Gastrocnemius medialis (tissue), 4 donors: ENCODE measurements around the gene TIPARP. TPM values are rescaled to one million over a fixed set of nuclear protein-coding genes. Genes with fewer than 3 reads are reported as not detected.
A peak's percentile ranks its signal among the peaks of the same experiment; 100 is the strongest.

Experiments
- ATAC-seq, 2 donors: fragments of 150-250 bp; one replicate each; pipeline ENCODE4 v1.9.1; 2016
- DNase-seq, 2 donors: peaks; one replicate each; pipeline ENCODE4 v3.0.0-alpha.2; 2019
- H3K27ac ChIP-seq, 4 donors: fragments of 200-600 bp; sonication (generic); 1 replicate in 1 of 4; 2 replicates in 3 of 4; pipeline ENCODE4 v1.5.1; 2016 to 2018; ENCODE audit warnings: mild to moderate bottlenecking in 2 of 4, moderate library complexity in 1 of 4
- H3K27me3 ChIP-seq, 3 donors: fragments of 200-600 bp; sonication (generic) in 2 of 3; 1 replicate in 1 of 3; 2 replicates in 2 of 3; pipeline versions ENCODE4 v1.5.1 to v1.6.0; 2016 to 2019; ENCODE audit warnings: mild to moderate bottlenecking in 1 of 3, moderate library complexity in 1 of 3
- H3K36me3 ChIP-seq, 2 donors: fragments of 200-600 bp; sonication (generic) in 1 of 2; one replicate each; pipeline ENCODE4 v1.5.1; 2017 to 2018
- H3K4me1 ChIP-seq, 2 donors: fragments of 200-600 bp; sonication (generic) in 1 of 2; one replicate each; pipeline ENCODE4 v1.5.1; 2016 to 2017; ENCODE audit warnings: mild to moderate bottlenecking in 2 of 2
- H3K4me3 ChIP-seq, 4 donors: fragments of 200-600 bp; sonication (generic) in 3 of 4; 1 replicate in 1 of 4; 2 replicates in 3 of 4; pipeline ENCODE4 v1.5.1; 2016 to 2019; ENCODE audit warnings: mild to moderate bottlenecking in 2 of 4
- H3K9me3 ChIP-seq, 3 donors: fragments of 200-600 bp; sonication (generic) in 2 of 3; 1 replicate in 1 of 3; 2 replicates in 2 of 3; pipeline ENCODE4 v1.5.1; 2016 to 2019
- CTCF ChIP-seq, 5 experiments: fragments of 450-650 bp in 3 of 5; fragments of 200-600 bp in 2 of 5; sonication (generic) in 2 of 5; IDR thresholded peaks in 4 of 5; conservative IDR thresholded peaks in 1 of 5; 1 replicate in 4 of 5; 2 replicates in 1 of 5; pipeline ENCODE4 v1.5.1; 2016 to 2019; ENCODE audit warnings: antibody characterized with exemption in 5 of 5, mild to moderate bottlenecking in 3 of 5, moderate library complexity in 3 of 5
- POLR2A ChIP-seq, 2 donors: fragments of 450-650 bp; IDR thresholded peaks; one replicate each; pipeline ENCODE4 v1.6.1; 2017; ENCODE audit warnings: antibody characterized with exemption in 2 of 2, mild to moderate bottlenecking in 2 of 2, moderate library complexity in 2 of 2
- in situ Hi-C, 4 donors: fragments of 200-750 bp; cut with MboI; loops; one replicate each; pipeline versions ENCODE4 v1.15.0 to v1.8.0; 2017; ENCODE audit warnings: low sequenced_read_pairs in 4 of 4
- intact Hi-C: fragments of 100-400 bp; cut with DNase I; formaldehyde crosslinking; loops from one replicate; pipeline ENCODE4 v1.15.1; 2023; ENCODE audit warnings: low total_unique reads
- total RNA-seq, 4 donors: library from RNA; depleted of rRNA; stranded (reverse); fragments of >200 nt; gene quantifications; one replicate each; pipeline versions ENCODE4 v1.1.0 to v1.2.3, GENCODE V29; 2016

Gene TIPARP
- total RNA-seq, 4 donors from 2014 or later: 16.0 to 50.2 (median 31.7) TPM

GRCh38 chr3:156681002-156681401 lies 6.6 kb downstream of the TIPARP start:
- peak overlapping the region in 1 of 4 donors; percentile 24 for H3K4me3 ChIP-seq
- ATAC-seq: peak in 1 of 2 donors; percentile 55
- no peaks in the 10 kb centered on the region for H3K27me3 ChIP-seq
- intact Hi-C loops: no loop called here
- TF ChIP-seq CTCF (IDR thresholded peaks at IDR 0.05 in 4 of 5, conservative IDR thresholded peaks at IDR 0.05 in 1 of 5) (no peak), POLR2A (IDR thresholded peaks at IDR 0.05) (no peak)
- H3K9me3 ChIP-seq: no peaks in the 10 kb centered on the region
- no peak for DNase-seq
- H3K4me1 ChIP-seq: peaks cover 81 to 88% of the 10 kb centered on the region in 2 donors
- peaks cover 2 to 12% of the 10 kb centered on the region in 2 donors for H3K36me3 ChIP-seq
- in situ Hi-C loops: loop anchor here in 2 of 4 donors (10.0 to 25.0 kb wide), 2 partner anchors 144 to 406 kb away; partner anchors contain the start of gene LEKR1 (in 1 of the 2)
- H3K27ac ChIP-seq: peak overlapping the region in 1 of 4 donors; percentile 7

GRCh38 chr3:156682501-156682900 lies 8.1 kb downstream of the TIPARP start:
- TF ChIP-seq CTCF (IDR thresholded peaks at IDR 0.05 in 4 of 5, conservative IDR thresholded peaks at IDR 0.05 in 1 of 5): no peak
- no peak for TF ChIP-seq POLR2A (IDR thresholded peaks at IDR 0.05)
- intact Hi-C loops: no loop called here
- Histone ChIP-seq H3K4me1 (peaks cover 78 to 79% of the 10 kb centered on the region in 2 donors), H3K36me3 (peaks cover 2 to 12% of the 10 kb centered on the region in 2 donors), H3K9me3 (no peaks in the 10 kb centered on the region), H3K27ac (no peak overlapping the region), H3K4me3 (no peak overlapping the region), H3K27me3 (no peaks in the 10 kb centered on the region)
- ATAC-seq: no peak
- no peak for DNase-seq
- in situ Hi-C loops: loop anchor here in 2 of 4 donors (10.0 to 25.0 kb wide), 2 partner anchors 142 to 405 kb away; partner anchors contain the start of gene LEKR1 (in 1 of the 2)

- no peaks in the 10 kb centered on the region for H3K27me3 ChIP-seq
- peaks cover 2 to 12% of the 10 kb centered on the region in 2 donors for H3K36me3 ChIP-seq
- no peaks in the 10 kb centered on the region for H3K9me3 ChIP-seq
- no peak for ATAC-seq
- in situ Hi-C loops: loop anchor here in 2 of 4 donors (10.0 to 25.0 kb wide), 2 partner anchors 142 to 404 kb away; partner anchors contain the start of gene LEKR1 (in 1 of the 2)
- intact Hi-C loops: no loop called here
- H3K4me3 ChIP-seq: no peak overlapping the region
- TF ChIP-seq CTCF (IDR thresholded peaks at IDR 0.05 in 4 of 5, conservative IDR thresholded peaks at IDR 0.05 in 1 of 5) (no peak), POLR2A (IDR thresholded peaks at IDR 0.05) (no peak)
- peaks cover 74 to 75% of the 10 kb centered on the region in 2 donors for H3K4me1 ChIP-seq
- no peak overlapping the region for H3K27ac ChIP-seq
- no peak for DNase-seq
These were observed 8.6 kb downstream of the TIPARP start for GRCh38 chr3:156682963-156683362.

GRCh38 chr3:156685198-156685597 lies 10.8 kb downstream of the TIPARP start:
- Histone ChIP-seq H3K27ac (no peak overlapping the region), H3K4me1 (peaks cover 59 to 65% of the 10 kb centered on the region in 2 donors), H3K9me3 (no peaks in the 10 kb centered on the region), H3K27me3 (no peaks in the 10 kb centered on the region), H3K4me3 (no peak overlapping the region), H3K36me3 (no peaks in the 10 kb centered on the region)
- DNase-seq (no peak), ATAC-seq (no peak)
- TF ChIP-seq POLR2A (IDR thresholded peaks at IDR 0.05): no peak
- no peak for TF ChIP-seq CTCF (IDR thresholded peaks at IDR 0.05 in 4 of 5, conservative IDR thresholded peaks at IDR 0.05 in 1 of 5)
- in situ Hi-C loops (loop anchor here in 2 of 4 donors (10.0 to 25.0 kb wide), 2 partner anchors 140 to 402 kb away; partner anchors contain the start of gene LEKR1 (in 1 of the 2)), intact Hi-C loops (no loop called here)
